Breast epithelium (tissue), 3 donors: ENCODE results near the gene TOM1L1.

Experiments used
- POLR2A ChIP-seq: fragments of 450-650 bp; IDR thresholded peaks from one replicate; pipeline ENCODE4 v1.6.1; 2016; ENCODE audit warnings: antibody characterized with exemption, mild to moderate bottlenecking, moderate library complexity
- POLR2AphosphoS5 ChIP-seq, 3 donors: sonication (generic); formaldehyde crosslinking; IDR thresholded peaks; one replicate each; pipeline ENCODE4 v1.6.1; 2017; ENCODE audit warnings: antibody characterized with exemption in 3 of 3
- TF ChIP-seq, protein P1 (sequence below), 3 donors: fragments of 450-650 bp; IDR thresholded peaks; one replicate each; pipeline ENCODE4 v1.5.1; 2016 to 2017; ENCODE audit warnings: antibody characterized with exemption in 3 of 3, mild to moderate bottlenecking in 3 of 3, moderate library complexity in 3 of 3

DNA sequence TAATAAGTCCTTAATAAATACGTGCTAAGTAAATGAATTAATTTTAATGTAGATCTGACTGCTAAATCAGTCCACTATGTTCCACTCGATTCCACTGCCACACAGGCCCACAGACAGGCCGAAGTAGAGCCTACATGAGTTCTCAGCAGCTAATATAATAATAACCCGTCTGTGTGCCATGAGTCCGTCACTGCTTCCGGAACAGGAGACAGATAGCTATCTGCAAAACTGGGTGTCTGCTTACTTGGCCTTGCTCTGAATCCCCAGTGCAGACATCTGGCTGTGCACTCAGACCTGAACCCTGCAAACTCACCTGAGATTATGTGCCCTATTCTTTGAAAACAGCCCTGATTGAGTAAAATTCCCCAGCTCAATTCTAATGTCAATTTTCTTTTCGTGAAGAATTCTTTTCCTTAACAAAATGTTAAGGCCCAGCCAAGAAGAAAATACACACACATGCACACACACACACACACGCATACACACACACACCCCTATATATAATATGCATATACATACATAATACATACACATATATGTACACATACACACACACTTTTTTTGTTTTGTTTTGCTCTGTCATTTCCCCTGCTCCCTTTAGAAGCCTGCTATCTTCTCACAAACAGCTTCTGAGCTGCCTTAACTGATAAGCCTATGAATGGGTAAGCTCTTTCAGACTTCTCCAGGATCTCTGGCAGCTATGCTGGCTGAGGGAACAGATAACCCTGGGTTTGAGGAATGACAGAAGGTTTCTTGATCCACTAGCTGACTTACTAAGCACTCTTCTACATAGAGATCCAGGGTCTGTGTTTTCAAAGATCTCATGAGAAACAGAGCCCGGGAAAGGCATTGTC, 39.8 kb upstream of the TOM1L1 start:
- TF ChIP-seq, protein P1, sequence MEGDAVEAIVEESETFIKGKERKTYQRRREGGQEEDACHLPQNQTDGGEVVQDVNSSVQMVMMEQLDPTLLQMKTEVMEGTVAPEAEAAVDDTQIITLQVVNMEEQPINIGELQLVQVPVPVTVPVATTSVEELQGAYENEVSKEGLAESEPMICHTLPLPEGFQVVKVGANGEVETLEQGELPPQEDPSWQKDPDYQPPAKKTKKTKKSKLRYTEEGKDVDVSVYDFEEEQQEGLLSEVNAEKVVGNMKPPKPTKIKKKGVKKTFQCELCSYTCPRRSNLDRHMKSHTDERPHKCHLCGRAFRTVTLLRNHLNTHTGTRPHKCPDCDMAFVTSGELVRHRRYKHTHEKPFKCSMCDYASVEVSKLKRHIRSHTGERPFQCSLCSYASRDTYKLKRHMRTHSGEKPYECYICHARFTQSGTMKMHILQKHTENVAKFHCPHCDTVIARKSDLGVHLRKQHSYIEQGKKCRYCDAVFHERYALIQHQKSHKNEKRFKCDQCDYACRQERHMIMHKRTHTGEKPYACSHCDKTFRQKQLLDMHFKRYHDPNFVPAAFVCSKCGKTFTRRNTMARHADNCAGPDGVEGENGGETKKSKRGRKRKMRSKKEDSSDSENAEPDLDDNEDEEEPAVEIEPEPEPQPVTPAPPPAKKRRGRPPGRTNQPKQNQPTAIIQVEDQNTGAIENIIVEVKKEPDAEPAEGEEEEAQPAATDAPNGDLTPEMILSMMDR (IDR thresholded peaks at IDR 0.05), result no peak
- no peak for TF ChIP-seq POLR2A
- TF ChIP-seq POLR2AphosphoS5 (IDR thresholded peaks at IDR 0.05), result no peak
